CD4-positive, alpha-beta memory T cell (primary cell): Measurements from ENCODE around the gene NUCKS1. TPM values are rescaled to one million over a fixed set of nuclear protein-coding genes. Genes with fewer than 3 reads are reported as not detected.

Source experiments
- CTCF ChIA-PET: fragments of 350-600 bp; sonication (Branson Sonifier 250); formaldehyde crosslinking; loops from one replicate; lab custom pipeline; 2021; ENCODE audit warnings: inconsistent platforms; ENCODE audit not compliant: partially characterized antibody; lab: Charles Lee
- POLR2A ChIA-PET: fragments of 350-600 bp; sonication (Branson Sonifier 250); formaldehyde crosslinking; loops from one replicate; lab custom pipeline; 2021; ENCODE audit not compliant: partially characterized antibody; lab: Charles Lee
- DNase-seq, 5 donors: peaks; one replicate each; pipeline versions ENCODE4 v3.0.0 to v3.0.0-alpha.2; 2020 to 2022; ENCODE audit warnings: mixed read lengths in 1 of 5
- H3K27ac ChIP-seq: one replicate; pipeline ENCODE4 v1.7.0; 2013; ENCODE audit warnings: low read depth, low read length
- H3K27me3 ChIP-seq: 2 replicates; pipeline ENCODE4 v1.7.0; 2013; ENCODE audit warnings: mild to moderate bottlenecking, low read length, moderate library complexity; ENCODE audit not compliant: insufficient read depth
- H3K36me3 ChIP-seq: 2 replicates; pipeline ENCODE4 v1.7.0; 2013; ENCODE audit warnings: mild to moderate bottlenecking, low read length, moderate library complexity; ENCODE audit not compliant: insufficient read depth
- H3K4me1 ChIP-seq: 2 replicates; pipeline ENCODE4 v1.7.0; 2013; ENCODE audit warnings: mild to moderate bottlenecking, low read length, moderate library complexity; ENCODE audit not compliant: insufficient read depth
- H3K4me3 ChIP-seq, 2 donors: one replicate each; pipeline ENCODE4 v1.7.0; 2013; ENCODE audit warnings: low read length in 2 of 2, mild to moderate bottlenecking in 1 of 2
- H3K9me3 ChIP-seq, 2 donors: one replicate each; pipeline ENCODE4 v1.7.0; 2013; ENCODE audit warnings: low read length in 2 of 2, control low read depth in 1 of 2; ENCODE audit not compliant: control insufficient read depth in 1 of 2
- H3K27ac Mint-ChIP-seq, 7 donors: one replicate each; pipeline ENCODE4 v1.8.0; 2020 to 2021; ENCODE audit warnings: mixed read lengths in 7 of 7, mild to moderate bottlenecking in 6 of 7, inconsistent platforms in 3 of 7, moderate library complexity in 3 of 7
- H3K27me3 Mint-ChIP-seq, 2 donors: one replicate each; pipeline ENCODE4 v1.8.0; 2020 to 2021; ENCODE audit warnings: mixed read lengths in 2 of 2
- H3K36me3 Mint-ChIP-seq, 2 donors: one replicate each; pipeline ENCODE4 v1.8.0; 2020 to 2021; ENCODE audit warnings: mixed read lengths in 2 of 2, inconsistent platforms in 1 of 2, mild to moderate bottlenecking in 1 of 2
- H3K4me1 Mint-ChIP-seq, 4 donors: one replicate each; pipeline ENCODE4 v1.8.0; 2020 to 2021; ENCODE audit warnings: mixed read lengths in 4 of 4, mild to moderate bottlenecking in 1 of 4
- H3K4me3 Mint-ChIP-seq, 8 donors: one replicate each; pipeline ENCODE4 v1.8.0; 2020 to 2021; ENCODE audit warnings: mixed read lengths in 8 of 8, mild to moderate bottlenecking in 7 of 8, moderate library complexity in 6 of 8, inconsistent platforms in 3 of 8
- H3K9me3 Mint-ChIP-seq, 8 donors: one replicate each; pipeline ENCODE4 v1.8.0; 2020 to 2021; ENCODE audit warnings: mixed read lengths in 8 of 8, mild to moderate bottlenecking in 5 of 8, inconsistent platforms in 3 of 8, moderate library complexity in 1 of 8
- intact Hi-C: fragments of 100-400 bp; cut with micrococcal nuclease; formaldehyde crosslinking; loops from one replicate; pipeline ENCODE4 v1.15.1; 2023
- polyA plus RNA-seq, 2 donors: library from polyadenylated mRNA; unstranded; fragments of 300-500 nt; fragmentation: Illumina TruSeq; gene quantifications; one replicate each; pipeline ENCODE4 v1.2.3, GENCODE V29; 2021
- total RNA-seq, 2 experiments: library from RNA; stranded (reverse); gene quantifications; one replicate each; pipeline ENCODE4 v1.2.3, GENCODE V29; 2021

Gene NUCKS1
- total and polyA plus RNA-seq, 4 experiments from 2014 or later = 9.0 to 117 (median 62.2) TPM

DNA sequence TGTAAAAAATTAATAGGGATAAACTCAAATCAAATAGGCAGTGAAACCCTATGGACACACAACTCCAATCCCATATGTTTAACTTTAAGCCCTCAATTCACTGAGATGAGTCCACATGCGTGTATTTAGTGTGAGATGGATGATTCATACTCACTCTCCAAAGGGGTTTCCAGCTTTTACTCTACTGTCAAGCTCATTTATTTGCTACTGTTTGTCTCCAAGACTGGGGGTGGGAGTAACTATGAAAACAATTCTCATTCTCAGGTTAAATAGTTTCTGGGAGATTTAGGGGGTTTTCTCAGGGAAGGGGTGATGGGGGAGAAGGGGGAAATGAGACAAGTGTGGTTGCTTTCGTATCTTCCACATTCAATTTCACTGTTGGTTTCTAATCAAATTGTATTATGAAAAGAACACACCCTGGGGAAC, 22.6 kb upstream of the NUCKS1 start:
- no peak overlapping the region for H3K4me3 ChIP-seq
- no peak for DNase-seq
- peaks cover 43% of the 10 kb centered on the region for H3K4me1 ChIP-seq
- peaks cover 21% of the 10 kb centered on the region for H3K36me3 ChIP-seq
- intact Hi-C loops = loop anchor here (5.0 kb wide), 1 partner anchor 35 kb away; no protein-coding TSS in a partner anchor
- Mint-ChIP-seq H3K27ac (peak overlapping the region; percentile 91 to 98 (median 96)), H3K9me3 (no peaks in the 10 kb centered on the region), H3K36me3 (peaks cover 9 to 63% of the 10 kb centered on the region in 2 donors), H3K4me1 (peaks cover 35 to 73% (median 51%) of the 10 kb centered on the region in 4 donors), H3K4me3 (peak overlapping the region; percentile 13 to 100 (median 92)), H3K27me3 (no peaks in the 10 kb centered on the region)
- no peaks in the 10 kb centered on the region for H3K27me3 ChIP-seq
- no peaks in the 10 kb centered on the region for H3K9me3 ChIP-seq
- H3K27ac ChIP-seq = peak overlapping the region; percentile 87
- POLR2A ChIA-PET = interaction anchor here (1.0 to 3.9 kb wide), 4 partner anchors 10 to 27 kb away, joined by 4 to 29 read pairs (median 12); partner anchors contain the start of gene NUCKS1
- CTCF ChIA-PET = interaction anchor here (0.6 to 7.7 kb wide), 6 partner anchors 10 to 114 kb away, joined by 3 to 60 read pairs (median 4); no protein-coding TSS in a partner anchor

DNA sequence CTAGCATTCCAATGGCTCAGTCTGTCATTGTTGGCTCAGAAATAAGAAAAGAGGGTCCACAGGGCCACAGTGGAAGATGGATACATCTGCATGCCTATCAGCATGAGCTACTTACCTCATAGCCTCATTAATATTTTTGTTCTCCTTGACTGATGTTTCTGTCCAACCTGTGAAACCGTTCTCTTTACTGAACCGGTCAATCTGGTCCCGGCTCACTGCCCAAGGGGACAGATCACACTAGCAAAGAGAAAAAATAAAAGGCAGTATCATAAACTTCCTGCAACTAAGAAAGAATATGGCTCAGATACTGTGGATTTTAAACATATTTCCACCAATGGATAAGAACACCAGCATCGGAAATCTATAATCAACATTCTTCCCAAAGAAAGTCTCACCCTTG, 20.6 kb upstream of the NUCKS1 start:
- Mint-ChIP-seq H3K4me3 (peak overlapping the region in 4 of 8 donors; percentile 45 to 98 (median 52)), H3K27ac (peak overlapping the region; percentile 63 to 97 (median 92)), H3K27me3 (no peaks in the 10 kb centered on the region), H3K36me3 (peaks cover 18 to 76% of the 10 kb centered on the region in 2 donors), H3K9me3 (no peaks in the 10 kb centered on the region), H3K4me1 (peaks cover 28 to 64% (median 47%) of the 10 kb centered on the region in 4 donors)
- Histone ChIP-seq H3K4me1 (peaks cover 34% of the 10 kb centered on the region), H3K27ac (no peak overlapping the region), H3K4me3 (no peak overlapping the region), H3K9me3 (no peaks in the 10 kb centered on the region), H3K27me3 (no peaks in the 10 kb centered on the region), H3K36me3 (peaks cover 21% of the 10 kb centered on the region)
- CTCF ChIA-PET = interaction anchor here (0.8 kb wide), 1 partner anchor 207 kb away, joined by 3 read pairs; no protein-coding TSS in a partner anchor
- POLR2A ChIA-PET = interaction anchor here (3.1 kb wide), 1 partner anchor 22 kb away, joined by 17 read pairs; the partner anchor contains the start of gene NUCKS1
- intact Hi-C loops = loop anchor here (5.0 kb wide), 1 partner anchor 33 kb away; no protein-coding TSS in a partner anchor
- no peak for DNase-seq

DNA sequence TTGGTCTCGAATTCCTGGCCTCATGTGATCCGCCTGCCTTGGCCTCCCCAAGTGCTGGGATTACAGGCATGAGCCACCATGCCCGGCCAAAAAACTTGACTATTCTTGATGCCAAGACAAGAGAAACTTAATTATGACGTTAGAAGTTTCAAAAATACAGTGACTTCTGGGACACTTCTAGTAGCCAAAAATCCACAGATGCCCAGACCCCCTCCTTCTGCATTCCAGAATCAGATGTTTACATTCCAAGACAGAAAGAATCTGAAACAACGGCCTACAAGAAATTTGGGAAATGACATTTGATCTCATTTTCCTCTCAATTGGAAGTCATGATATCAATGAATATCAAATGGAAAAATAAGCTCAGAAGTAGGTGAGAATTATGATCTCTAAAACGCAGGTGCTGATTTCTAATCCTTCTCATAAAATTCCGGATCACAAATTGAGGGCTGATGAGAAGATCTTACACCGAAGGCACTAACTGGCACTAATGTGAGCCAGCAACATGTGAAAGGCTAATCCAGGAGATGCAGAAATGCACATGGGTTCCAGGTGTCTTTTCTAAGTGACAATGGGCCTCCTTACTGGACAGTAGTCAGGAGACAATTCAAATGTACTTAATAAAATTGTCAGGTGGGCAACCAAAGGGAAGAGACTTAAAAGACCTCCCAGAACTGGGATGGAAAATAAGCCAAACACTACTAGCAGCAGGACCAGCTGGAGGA, 19.8 kb upstream of the NUCKS1 start:
- Mint-ChIP-seq H3K4me3 (no peak overlapping the region), H3K27me3 (no peaks in the 10 kb centered on the region), H3K4me1 (peaks cover 24 to 56% (median 43%) of the 10 kb centered on the region in 4 donors), H3K9me3 (no peaks in the 10 kb centered on the region), H3K36me3 (peaks cover 18 to 72% of the 10 kb centered on the region in 2 donors), H3K27ac (peak overlapping the region in 4 of 7 donors; percentile 10 to 92 (median 47))
- CTCF ChIA-PET = no interaction called here
- peaks cover 31% of the 10 kb centered on the region for H3K4me1 ChIP-seq
- intact Hi-C loops = loop anchor here (5.0 kb wide), 1 partner anchor 33 kb away; no protein-coding TSS in a partner anchor
- H3K27me3 ChIP-seq = no peaks in the 10 kb centered on the region
- peaks cover 21% of the 10 kb centered on the region for H3K36me3 ChIP-seq
- DNase-seq = no peak
- H3K4me3 ChIP-seq = no peak overlapping the region
- no peaks in the 10 kb centered on the region for H3K9me3 ChIP-seq
- H3K27ac ChIP-seq = no peak overlapping the region
- POLR2A ChIA-PET = interaction anchor here (3.1 kb wide), 1 partner anchor 21 kb away, joined by 17 read pairs; the partner anchor contains the start of gene NUCKS1

DNA sequence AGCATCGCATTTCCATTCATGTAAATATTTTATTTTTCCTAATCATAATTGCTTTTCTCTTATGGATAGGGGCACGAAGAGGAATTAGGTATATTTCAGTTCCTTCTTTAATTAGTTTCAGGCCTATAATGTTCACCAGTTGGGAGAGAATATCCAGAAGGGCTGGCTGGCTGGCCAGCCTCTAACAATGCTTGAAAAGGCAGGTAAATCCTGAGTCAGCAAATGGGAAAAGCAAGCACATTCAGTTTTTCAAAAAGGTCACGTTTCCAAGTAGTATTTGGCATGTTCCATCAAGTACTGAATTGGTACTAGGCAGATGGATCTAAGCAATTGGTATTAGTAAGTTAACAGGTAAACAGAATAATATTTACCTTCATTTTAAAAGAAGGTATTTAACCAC, 17.3 kb upstream of the NUCKS1 start:
- Mint-ChIP-seq H3K4me3 (no peak overlapping the region), H3K27ac (peak overlapping the region in 3 of 7 donors; percentile 9 to 60 (median 48)), H3K27me3 (no peaks in the 10 kb centered on the region), H3K9me3 (no peaks in the 10 kb centered on the region), H3K36me3 (peaks cover 22 to 53% of the 10 kb centered on the region in 2 donors), H3K4me1 (peaks cover 11 to 31% (median 23%) of the 10 kb centered on the region in 4 donors)
- H3K27ac ChIP-seq = no peak overlapping the region
- no peak for DNase-seq
- no peak overlapping the region for H3K4me3 ChIP-seq
- H3K4me1 ChIP-seq = peaks cover 12% of the 10 kb centered on the region
- H3K36me3 ChIP-seq = peaks cover 21% of the 10 kb centered on the region
- H3K27me3 ChIP-seq = no peaks in the 10 kb centered on the region
- ChIA-PET POLR2A (no interaction called here), CTCF (interaction anchor here (1.0 kb wide), 1 partner anchor 55 kb away, joined by 3 read pairs; no protein-coding TSS in a partner anchor)
- intact Hi-C loops = no loop called here
- no peaks in the 10 kb centered on the region for H3K9me3 ChIP-seq

DNA sequence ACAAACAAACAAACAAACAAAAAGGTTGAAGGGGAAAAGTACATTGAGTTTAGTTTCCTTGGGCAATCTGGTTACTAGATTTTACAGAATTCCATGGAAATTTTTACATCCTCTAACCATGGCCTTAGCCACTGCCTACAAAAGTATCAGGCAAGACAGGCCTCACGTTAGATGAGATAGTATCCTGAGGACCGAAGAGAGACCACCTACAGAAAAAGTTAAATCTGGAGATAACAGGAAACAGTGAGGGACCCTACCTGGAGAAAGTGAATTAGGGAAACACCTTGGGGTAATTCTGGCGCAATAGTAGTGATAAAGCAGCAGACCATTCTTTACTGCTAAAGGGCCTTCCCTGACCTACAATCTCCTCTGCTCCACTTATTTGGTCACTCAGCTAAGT, 16.6 kb upstream of the NUCKS1 start:
- peaks cover 22 to 48% of the 10 kb centered on the region in 2 donors for H3K36me3 Mint-ChIP-seq
- H3K4me3 Mint-ChIP-seq = no peak overlapping the region
- peaks cover 5 to 25% (median 16%) of the 10 kb centered on the region in 4 donors for H3K4me1 Mint-ChIP-seq
- Histone ChIP-seq H3K27me3 (no peaks in the 10 kb centered on the region), H3K36me3 (peaks cover 21% of the 10 kb centered on the region), H3K27ac (no peak overlapping the region), H3K4me3 (no peak overlapping the region), H3K4me1 (peaks cover 5% of the 10 kb centered on the region), H3K9me3 (no peaks in the 10 kb centered on the region)
- intact Hi-C loops = no loop called here
- H3K9me3 Mint-ChIP-seq = no peaks in the 10 kb centered on the region
- H3K27me3 Mint-ChIP-seq = no peaks in the 10 kb centered on the region
- POLR2A ChIA-PET = interaction anchor here (1.2 to 1.8 kb wide), 3 partner anchors 8 to 17 kb away, joined by 5 to 14 read pairs (median 5); partner anchors contain the start of genes NUCKS1 and RAB29
- CTCF ChIA-PET = interaction anchor here (1.2 kb wide), 1 partner anchor 108 kb away, joined by 3 read pairs; no protein-coding TSS in a partner anchor
- peak overlapping the region in 2 of 7 donors; percentile 25 to 46 for H3K27ac Mint-ChIP-seq
- no peak for DNase-seq

DNA sequence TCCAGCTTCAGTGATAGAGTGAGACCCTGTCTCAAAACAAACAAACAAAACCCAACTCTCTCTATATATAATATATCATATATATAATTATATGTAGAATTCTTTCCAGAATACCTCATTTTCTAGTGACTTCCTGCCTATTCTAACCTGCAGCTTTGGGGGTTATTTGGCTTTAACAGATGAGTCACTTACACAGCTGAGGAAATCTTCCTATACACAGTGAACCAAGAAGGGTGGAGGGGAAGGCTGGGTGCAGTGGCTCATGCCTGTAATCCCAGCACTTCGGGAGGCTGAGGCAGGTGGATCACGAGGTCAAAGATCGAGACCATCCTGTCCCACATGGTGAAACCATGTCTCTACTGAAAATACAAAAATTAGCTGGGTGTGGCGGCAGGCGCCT, 16.1 kb upstream of the NUCKS1 start:
- intact Hi-C loops = no loop called here
- H3K36me3 ChIP-seq = peaks cover 21% of the 10 kb centered on the region
- POLR2A ChIA-PET = interaction anchor here (1.0 to 1.8 kb wide), 4 partner anchors 9 to 21 kb away, joined by 3 to 14 read pairs (median 5); partner anchors contain the start of genes NUCKS1 and RAB29
- CTCF ChIA-PET = interaction anchor here (1.2 to 1.3 kb wide), 2 partner anchors 12 to 107 kb away, joined by 3 to 5 read pairs; no protein-coding TSS in a partner anchor
- no peak for DNase-seq
- no peak overlapping the region for H3K4me3 ChIP-seq
- peaks cover 22 to 45% of the 10 kb centered on the region in 2 donors for H3K36me3 Mint-ChIP-seq
- no peaks in the 10 kb centered on the region for H3K4me1 ChIP-seq
- peak overlapping the region in 5 of 7 donors; percentile 22 to 84 (median 40) for H3K27ac Mint-ChIP-seq
- H3K9me3 ChIP-seq = no peaks in the 10 kb centered on the region
- no peak overlapping the region for H3K27ac ChIP-seq
- peak overlapping the region in 2 of 8 donors; percentile 20 to 31 for H3K4me3 Mint-ChIP-seq
- peaks cover 3 to 19% (median 12%) of the 10 kb centered on the region in 4 donors for H3K4me1 Mint-ChIP-seq
- H3K27me3 Mint-ChIP-seq = no peaks in the 10 kb centered on the region
- no peaks in the 10 kb centered on the region for H3K9me3 Mint-ChIP-seq
- H3K27me3 ChIP-seq = no peaks in the 10 kb centered on the region
